Gastrocnemius medialis (tissue), 4 donors: ENCODE data around the gene SIK2.

Source experiments
- CTCF ChIP-seq, 5 experiments: fragments of 450-650 bp in 3 of 5; fragments of 200-600 bp in 2 of 5; sonication (generic) in 2 of 5; IDR thresholded peaks in 4 of 5; conservative IDR thresholded peaks in 1 of 5; 1 replicate in 4 of 5; 2 replicates in 1 of 5; pipeline ENCODE4 v1.5.1; 2016 to 2019; ENCODE audit warnings: antibody characterized with exemption in 5 of 5, mild to moderate bottlenecking in 3 of 5, moderate library complexity in 3 of 5
- POLR2A ChIP-seq, 2 donors: fragments of 450-650 bp; IDR thresholded peaks; one replicate each; pipeline ENCODE4 v1.6.1; 2017; ENCODE audit warnings: antibody characterized with exemption in 2 of 2, mild to moderate bottlenecking in 2 of 2, moderate library complexity in 2 of 2

- TF ChIP-seq CTCF (IDR thresholded peaks at IDR 0.05 in 4 of 5, conservative IDR thresholded peaks at IDR 0.05 in 1 of 5) (no peak), POLR2A (IDR thresholded peaks at IDR 0.05) (no peak)
Observed at GRCh38 chr11:111733611-111734088, 131.4 kb downstream of the SIK2 start.
